Measurements from ENCODE around the gene STUB1. TPM values are rescaled to one million over a fixed set of nuclear protein-coding genes. Genes with fewer than 3 reads are reported as not detected.

The STUB1 gene
- total RNA-seq, 1 donor from 2014 or later: 78.3 TPM

DNA sequence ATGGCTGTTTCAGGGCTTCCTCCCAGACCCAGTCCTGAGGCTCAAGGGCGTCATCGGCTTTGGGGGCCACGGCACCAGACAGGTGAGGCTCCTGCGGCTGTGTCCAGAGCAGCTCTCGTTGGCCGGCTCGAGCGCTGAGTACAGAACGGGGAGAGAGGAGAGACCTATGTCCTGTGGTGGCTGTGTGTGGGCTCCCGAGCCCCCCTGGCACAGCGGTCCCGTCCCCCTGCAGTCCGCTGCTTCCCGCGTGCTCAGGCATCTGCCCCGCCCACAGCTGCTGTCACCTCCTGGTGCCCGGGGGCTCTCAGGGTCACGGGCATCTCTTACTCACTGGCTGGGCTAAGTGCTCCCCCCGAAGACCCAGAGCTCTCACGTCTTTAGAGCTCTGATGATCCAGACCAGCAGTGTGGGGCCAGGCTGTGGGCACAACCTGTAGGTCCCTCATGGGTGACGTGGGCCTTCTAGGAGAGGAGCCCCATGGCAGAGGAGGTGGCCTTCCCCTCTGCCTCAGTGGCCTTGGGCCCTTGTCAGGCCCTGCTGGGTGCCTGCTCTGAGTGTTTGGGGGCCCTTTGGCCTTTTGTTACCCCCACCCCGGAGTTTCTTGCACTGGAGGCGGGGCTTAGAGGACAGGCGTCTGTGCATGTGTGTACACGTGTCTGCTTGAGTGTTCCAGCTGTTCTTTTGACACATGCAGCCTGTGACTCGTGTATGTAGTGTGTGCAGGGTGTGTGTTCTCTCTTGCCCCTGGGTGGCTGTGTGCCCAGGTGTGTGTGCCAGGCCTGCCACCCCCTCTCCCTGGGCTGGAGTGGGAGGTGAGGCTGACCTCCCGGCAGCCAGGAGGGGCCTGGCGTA lies 27.5 kb upstream of the STUB1 start:
- Mint-ChIP-seq H3K9me3 (ENCODE audit: unreplicated experiment) (no peaks in the 10 kb centered on the region), H3K36me3 (ENCODE audit: unreplicated experiment) (no peaks in the 10 kb centered on the region), H3K4me1 (ENCODE audit: low read depth, unreplicated experiment) (no peaks in the 10 kb centered on the region), H3K27me3 (ENCODE audit: unreplicated experiment) (no peaks in the 10 kb centered on the region), H3K27ac (ENCODE audit: unreplicated experiment) (no peak overlapping the region), H3K4me3 (ENCODE audit: unreplicated experiment) (no peak overlapping the region)
- DNase-seq: no peak
- TF ChIP-seq, protein P1, sequence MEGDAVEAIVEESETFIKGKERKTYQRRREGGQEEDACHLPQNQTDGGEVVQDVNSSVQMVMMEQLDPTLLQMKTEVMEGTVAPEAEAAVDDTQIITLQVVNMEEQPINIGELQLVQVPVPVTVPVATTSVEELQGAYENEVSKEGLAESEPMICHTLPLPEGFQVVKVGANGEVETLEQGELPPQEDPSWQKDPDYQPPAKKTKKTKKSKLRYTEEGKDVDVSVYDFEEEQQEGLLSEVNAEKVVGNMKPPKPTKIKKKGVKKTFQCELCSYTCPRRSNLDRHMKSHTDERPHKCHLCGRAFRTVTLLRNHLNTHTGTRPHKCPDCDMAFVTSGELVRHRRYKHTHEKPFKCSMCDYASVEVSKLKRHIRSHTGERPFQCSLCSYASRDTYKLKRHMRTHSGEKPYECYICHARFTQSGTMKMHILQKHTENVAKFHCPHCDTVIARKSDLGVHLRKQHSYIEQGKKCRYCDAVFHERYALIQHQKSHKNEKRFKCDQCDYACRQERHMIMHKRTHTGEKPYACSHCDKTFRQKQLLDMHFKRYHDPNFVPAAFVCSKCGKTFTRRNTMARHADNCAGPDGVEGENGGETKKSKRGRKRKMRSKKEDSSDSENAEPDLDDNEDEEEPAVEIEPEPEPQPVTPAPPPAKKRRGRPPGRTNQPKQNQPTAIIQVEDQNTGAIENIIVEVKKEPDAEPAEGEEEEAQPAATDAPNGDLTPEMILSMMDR (IDR thresholded peaks at IDR 0.05; ENCODE audit: partially characterized antibody, unreplicated experiment): no peak

GRCh38 chr16:654034-654433 lies 26.2 kb upstream of the STUB1 start:
- Mint-ChIP-seq H3K4me3 (ENCODE audit: unreplicated experiment) (no peak overlapping the region), H3K27ac (ENCODE audit: unreplicated experiment) (no peak overlapping the region), H3K9me3 (ENCODE audit: unreplicated experiment) (no peaks in the 10 kb centered on the region), H3K36me3 (ENCODE audit: unreplicated experiment) (no peaks in the 10 kb centered on the region), H3K4me1 (ENCODE audit: low read depth, unreplicated experiment) (no peaks in the 10 kb centered on the region), H3K27me3 (ENCODE audit: unreplicated experiment) (no peaks in the 10 kb centered on the region)
- no peak for DNase-seq
- TF ChIP-seq, protein P1 (IDR thresholded peaks at IDR 0.05; ENCODE audit: partially characterized antibody, unreplicated experiment): no peak

DNA sequence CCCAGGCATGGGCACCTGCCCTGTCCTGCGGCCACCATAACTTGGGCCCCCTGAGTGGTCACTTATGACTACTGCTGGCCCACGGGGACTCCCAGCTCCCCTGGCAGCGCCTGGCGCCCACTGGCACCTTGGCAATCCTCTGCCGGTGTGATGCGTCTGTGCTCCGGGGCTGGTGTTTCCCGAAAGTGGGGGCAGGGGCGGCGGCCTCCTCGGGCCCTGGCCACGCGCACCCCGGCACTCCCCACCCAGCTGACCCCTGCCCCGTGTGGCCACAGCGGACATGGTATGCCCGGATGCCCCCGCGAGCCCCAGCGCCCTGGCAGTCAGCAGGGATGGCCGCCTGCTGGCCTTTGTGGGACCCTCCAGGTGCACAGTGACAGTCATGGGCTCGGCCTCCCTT lies 22.7 kb upstream of the STUB1 start:
- TF ChIP-seq, protein P1 (IDR thresholded peaks at IDR 0.05; ENCODE audit: partially characterized antibody, unreplicated experiment): no peak
- no peaks in the 10 kb centered on the region for H3K4me1 Mint-ChIP-seq (ENCODE audit: low read depth, unreplicated experiment)
- H3K27ac Mint-ChIP-seq (ENCODE audit: unreplicated experiment): no peak overlapping the region
- H3K27me3 Mint-ChIP-seq (ENCODE audit: unreplicated experiment): peaks cover 1% of the 10 kb centered on the region
- DNase-seq: no peak
- no peaks in the 10 kb centered on the region for H3K36me3 Mint-ChIP-seq (ENCODE audit: unreplicated experiment)
- no peak overlapping the region for H3K4me3 Mint-ChIP-seq (ENCODE audit: unreplicated experiment)
- H3K9me3 Mint-ChIP-seq (ENCODE audit: unreplicated experiment): no peaks in the 10 kb centered on the region

DNA sequence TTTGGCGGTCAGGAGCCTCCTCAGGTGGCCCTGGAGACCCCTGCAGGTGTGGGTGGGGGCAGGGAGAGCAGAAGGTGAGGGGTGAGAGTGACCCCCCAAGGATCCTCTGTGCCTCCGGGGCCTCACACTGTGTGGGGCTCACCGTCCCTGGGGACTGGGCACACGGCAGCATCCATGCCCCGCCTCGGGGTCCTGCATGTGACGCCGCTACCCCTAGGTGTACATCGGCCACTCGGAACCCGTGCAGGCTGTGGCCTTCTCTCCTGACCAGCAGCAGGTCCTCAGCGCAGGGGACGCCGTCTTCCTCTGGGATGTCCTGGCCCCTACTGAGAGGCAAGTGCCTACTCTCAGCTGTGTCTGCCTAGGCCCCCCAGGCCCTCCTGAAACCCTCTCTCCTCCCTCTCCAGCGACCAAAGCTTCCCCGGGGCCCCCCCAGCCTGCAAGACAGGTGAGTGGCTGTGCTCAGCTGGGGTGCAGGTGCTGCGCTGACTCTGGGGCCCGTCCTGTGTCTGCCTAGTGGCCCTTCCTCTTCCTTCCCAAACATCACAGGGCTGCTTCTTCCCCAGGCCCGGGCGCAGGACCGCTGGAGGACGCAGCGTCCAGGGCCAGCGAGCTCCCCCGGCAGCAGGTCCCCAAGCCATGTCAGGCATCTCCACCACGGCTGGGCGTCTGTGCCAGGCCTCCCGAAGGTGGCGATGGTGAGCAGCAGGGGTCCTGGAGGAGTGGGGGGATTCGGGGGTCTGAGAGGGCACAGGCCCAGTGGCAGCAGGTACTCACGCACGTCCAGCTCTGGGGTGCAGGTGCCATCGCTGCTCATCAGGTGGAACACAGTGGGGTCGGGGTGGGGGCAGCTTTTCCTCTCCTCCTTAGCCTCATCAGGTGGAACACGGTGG lies 21.3 kb upstream of the STUB1 start:
- no peak overlapping the region for H3K27ac Mint-ChIP-seq (ENCODE audit: unreplicated experiment)
- H3K4me3 Mint-ChIP-seq (ENCODE audit: unreplicated experiment): no peak overlapping the region
- TF ChIP-seq, protein P1 (IDR thresholded peaks at IDR 0.05; ENCODE audit: partially characterized antibody, unreplicated experiment): no peak

More for the DNA sequence above, 21.3 kb upstream of the STUB1 start:
- Mint-ChIP-seq H3K36me3 (ENCODE audit: unreplicated experiment) (no peaks in the 10 kb centered on the region), H3K9me3 (ENCODE audit: unreplicated experiment) (no peaks in the 10 kb centered on the region), H3K27me3 (ENCODE audit: unreplicated experiment) (peaks cover 5% of the 10 kb centered on the region), H3K4me1 (ENCODE audit: low read depth, unreplicated experiment) (peaks cover 1% of the 10 kb centered on the region)
- no peak for DNase-seq

All from glutamatergic neuron (in vitro differentiated cells).